K562 (cell line): ENCODE data around the gene TMCC1. TPM values are rescaled to one million over a fixed set of nuclear protein-coding genes. Genes with fewer than 3 reads are reported as not detected.

ENCODE experiments used
- CBFA2T3 ChIP-seq: fragments of 450-650 bp; IDR thresholded peaks from 2 replicates; pipeline ENCODE4 v1.6.1; 2017
- ELF4 ChIP-seq: fragments of 450-650 bp; formaldehyde crosslinking; IDR thresholded peaks from 2 replicates; pipeline ENCODE4 v1.4.0; 2022; ENCODE audit warnings: missing genetic modification characterization
- FOXA1 ChIP-seq: fragments of 450-650 bp; IDR thresholded peaks from 2 replicates; pipeline ENCODE4 v1.6.1; 2016; ENCODE audit warnings: mild to moderate bottlenecking, borderline replicate concordance
- GABPB2 ChIP-seq: fragments of 250-450 bp; sonication (Bioruptor Pico); conservative IDR thresholded peaks from 2 replicates; pipeline ENCODE4 v1.5.1; 2021; ENCODE audit warnings: mild to moderate bottlenecking
- HCFC1 ChIP-seq: IDR thresholded peaks from 2 replicates; pipeline ENCODE4 v1.6.1; 2012; ENCODE audit warnings: low read depth, low read length, improper control_type of control experiment
- L3MBTL2 ChIP-seq: fragments of 450-650 bp; IDR thresholded peaks from 2 replicates; pipeline ENCODE4 v1.6.1; 2016; ENCODE audit warnings: mild to moderate bottlenecking, moderate library complexity
- NR3C1 ChIP-seq: sonication (generic); formaldehyde crosslinking; IDR thresholded peaks from 2 replicates; pipeline ENCODE4 v1.8.1; 2022; ENCODE audit warnings: missing genetic modification reagents
- PYGO2 ChIP-seq: fragments of 450-650 bp; IDR thresholded peaks from 2 replicates; pipeline ENCODE4 v1.6.1; 2016; ENCODE audit warnings: mild to moderate bottlenecking, missing genetic modification characterization, moderate library complexity, missing compliant biosample characterization
- ZNF830 ChIP-seq: fragments of 250-450 bp; sonication (Bioruptor Pico); IDR thresholded peaks from 2 replicates; pipeline ENCODE4 v1.5.0; 2021; ENCODE audit warnings: mild to moderate bottlenecking
- polyA plus RNA-seq, 8 experiments: library from polyadenylated mRNA; depleted of rRNA in 4 of 8; stranded (reverse) in 5 of 8; unstranded in 3 of 8; fragments of >200 nt; fragmentation: Nextera tagmentation in 2 of 8; fragmentation: Illumina TruSeq in 1 of 8; extraction: Ambion mirVana in 2 of 8; extraction: Trizol in 1 of 8; gene quantifications; 2 replicates each; pipeline versions ENCODE4 v1.2.1 to v1.2.3, GENCODE V29; 2011 to 2014; ENCODE audit warnings: inconsistent platforms in 1 of 8, missing spikeins in 1 of 8
- total RNA-seq, 7 experiments: library from RNA; depleted of rRNA in 6 of 7; stranded (reverse); fragments of >200 nt in 6 of 7; fragmentation: Illumina TruSeq in 2 of 7; extraction: Trizol in 2 of 7; gene quantifications; 2 replicates each; pipeline versions ENCODE4 v1.2.1 to v1.2.3, GENCODE V29; 2011 to 2021; ENCODE audit warnings: low replicate concordance in 1 of 7
- TF ChIP-seq, protein P1 (sequence below), 2 experiments: fragments of 450-650 bp in 1 of 2; sonication (generic) in 1 of 2; formaldehyde crosslinking in 1 of 2; IDR thresholded peaks; 2 replicates each; pipeline versions ENCODE4 v1.7.1 to v1.9.0; 2016 to 2022; ENCODE audit warnings: inconsistent platforms in 1 of 2, mild to moderate bottlenecking in 1 of 2, missing genetic modification reagents in 1 of 2
- TF ChIP-seq, protein P2 (sequence below): sonication (generic); formaldehyde crosslinking; IDR thresholded peaks from 2 replicates; pipeline ENCODE4 v1.8.0; 2022; ENCODE audit warnings: mild to moderate bottlenecking, low read depth, missing genetic modification reagents
- TF ChIP-seq, protein P3 (sequence below): sonication (generic); formaldehyde crosslinking; IDR thresholded peaks from 2 replicates; pipeline ENCODE4 v1.8.0; 2022; ENCODE audit warnings: mild to moderate bottlenecking, missing genetic modification reagents, borderline replicate concordance
- TF ChIP-seq, protein P4 (sequence below): conservative IDR thresholded peaks from 2 replicates; pipeline ENCODE4 v1.6.1; 2011; ENCODE audit warnings: low read depth, mild to moderate bottlenecking, low read length; ENCODE audit not compliant: control insufficient read depth

Gene TMCC1
- total and polyA plus RNA-seq, 9 of the 15 experiments (the other 6 are each of a cell fraction or from before 2014, with no cell fraction given): 0.89 to 8.7 (median 4.0) TPM

DNA sequence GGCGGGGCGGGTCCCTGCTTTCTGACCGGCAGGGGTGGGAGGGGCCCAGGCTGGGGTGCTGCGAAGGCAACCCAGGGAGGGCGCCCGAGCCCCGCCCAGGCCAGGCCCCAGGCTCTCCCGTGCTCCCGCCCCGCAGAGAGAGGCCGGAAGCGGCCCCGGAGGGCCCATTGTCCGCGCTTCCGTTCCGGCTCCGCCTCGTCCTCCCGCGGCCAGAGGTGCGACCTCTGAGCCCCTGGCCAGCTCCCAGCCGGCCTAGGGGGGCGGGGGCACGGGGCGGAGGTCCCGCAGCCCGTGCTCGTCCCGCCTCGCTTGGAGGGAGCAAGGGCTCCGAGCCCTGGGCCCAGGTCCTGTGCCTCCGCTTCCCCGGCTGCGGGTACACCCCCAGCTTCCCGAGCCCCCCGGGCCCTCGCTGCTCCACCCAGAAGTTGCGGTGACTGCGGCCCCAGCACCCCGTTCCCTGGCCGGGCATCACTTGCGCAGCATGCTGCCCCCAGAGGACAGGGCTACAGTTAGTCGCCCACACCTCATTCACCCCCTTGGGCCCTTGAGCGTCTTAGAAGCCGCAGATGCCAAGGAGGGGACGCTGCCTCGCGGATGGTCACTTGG is 266.7 kb downstream of the TMCC1 start (continued):
- TF ChIP-seq, protein P1, sequence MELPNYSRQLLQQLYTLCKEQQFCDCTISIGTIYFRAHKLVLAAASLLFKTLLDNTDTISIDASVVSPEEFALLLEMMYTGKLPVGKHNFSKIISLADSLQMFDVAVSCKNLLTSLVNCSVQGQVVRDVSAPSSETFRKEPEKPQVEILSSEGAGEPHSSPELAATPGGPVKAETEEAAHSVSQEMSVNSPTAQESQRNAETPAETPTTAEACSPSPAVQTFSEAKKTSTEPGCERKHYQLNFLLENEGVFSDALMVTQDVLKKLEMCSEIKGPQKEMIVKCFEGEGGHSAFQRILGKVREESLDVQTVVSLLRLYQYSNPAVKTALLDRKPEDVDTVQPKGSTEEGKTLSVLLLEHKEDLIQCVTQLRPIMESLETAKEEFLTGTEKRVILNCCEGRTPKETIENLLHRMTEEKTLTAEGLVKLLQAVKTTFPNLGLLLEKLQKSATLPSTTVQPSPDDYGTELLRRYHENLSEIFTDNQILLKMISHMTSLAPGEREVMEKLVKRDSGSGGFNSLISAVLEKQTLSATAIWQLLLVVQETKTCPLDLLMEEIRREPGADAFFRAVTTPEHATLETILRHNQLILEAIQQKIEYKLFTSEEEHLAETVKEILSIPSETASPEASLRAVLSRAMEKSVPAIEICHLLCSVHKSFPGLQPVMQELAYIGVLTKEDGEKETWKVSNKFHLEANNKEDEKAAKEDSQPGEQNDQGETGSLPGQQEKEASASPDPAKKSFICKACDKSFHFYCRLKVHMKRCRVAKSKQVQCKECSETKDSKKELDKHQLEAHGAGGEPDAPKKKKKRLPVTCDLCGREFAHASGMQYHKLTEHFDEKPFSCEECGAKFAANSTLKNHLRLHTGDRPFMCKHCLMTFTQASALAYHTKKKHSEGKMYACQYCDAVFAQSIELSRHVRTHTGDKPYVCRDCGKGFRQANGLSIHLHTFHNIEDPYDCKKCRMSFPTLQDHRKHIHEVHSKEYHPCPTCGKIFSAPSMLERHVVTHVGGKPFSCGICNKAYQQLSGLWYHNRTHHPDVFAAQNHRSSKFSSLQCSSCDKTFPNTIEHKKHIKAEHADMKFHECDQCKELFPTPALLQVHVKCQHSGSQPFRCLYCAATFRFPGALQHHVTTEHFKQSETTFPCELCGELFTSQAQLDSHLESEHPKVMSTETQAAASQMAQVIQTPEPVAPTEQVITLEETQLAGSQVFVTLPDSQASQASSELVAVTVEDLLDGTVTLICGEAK (IDR thresholded peaks at IDR 0.05): peak; percentile 94
- TF ChIP-seq, protein P1 (CRISPR knock-in tag; IDR thresholded peaks at IDR 0.05): no peak
- TF ChIP-seq HCFC1 (peak; percentile 60), CBFA2T3 (no peak), FOXA1 (no peak), ELF4 (CRISPR knock-in tag) (no peak), ZNF830 (no peak), L3MBTL2 (peak; percentile 78), GABPB2 (no peak), PYGO2 (tag) (no peak), NR3C1 (CRISPR knock-in tag) (no peak)
- TF ChIP-seq, protein P2, sequence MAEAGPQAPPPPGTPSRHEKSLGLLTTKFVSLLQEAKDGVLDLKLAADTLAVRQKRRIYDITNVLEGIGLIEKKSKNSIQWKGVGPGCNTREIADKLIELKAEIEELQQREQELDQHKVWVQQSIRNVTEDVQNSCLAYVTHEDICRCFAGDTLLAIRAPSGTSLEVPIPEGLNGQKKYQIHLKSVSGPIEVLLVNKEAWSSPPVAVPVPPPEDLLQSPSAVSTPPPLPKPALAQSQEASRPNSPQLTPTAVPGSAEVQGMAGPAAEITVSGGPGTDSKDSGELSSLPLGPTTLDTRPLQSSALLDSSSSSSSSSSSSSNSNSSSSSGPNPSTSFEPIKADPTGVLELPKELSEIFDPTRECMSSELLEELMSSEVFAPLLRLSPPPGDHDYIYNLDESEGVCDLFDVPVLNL (CRISPR knock-in tag): no peak
- TF ChIP-seq, protein P3, sequence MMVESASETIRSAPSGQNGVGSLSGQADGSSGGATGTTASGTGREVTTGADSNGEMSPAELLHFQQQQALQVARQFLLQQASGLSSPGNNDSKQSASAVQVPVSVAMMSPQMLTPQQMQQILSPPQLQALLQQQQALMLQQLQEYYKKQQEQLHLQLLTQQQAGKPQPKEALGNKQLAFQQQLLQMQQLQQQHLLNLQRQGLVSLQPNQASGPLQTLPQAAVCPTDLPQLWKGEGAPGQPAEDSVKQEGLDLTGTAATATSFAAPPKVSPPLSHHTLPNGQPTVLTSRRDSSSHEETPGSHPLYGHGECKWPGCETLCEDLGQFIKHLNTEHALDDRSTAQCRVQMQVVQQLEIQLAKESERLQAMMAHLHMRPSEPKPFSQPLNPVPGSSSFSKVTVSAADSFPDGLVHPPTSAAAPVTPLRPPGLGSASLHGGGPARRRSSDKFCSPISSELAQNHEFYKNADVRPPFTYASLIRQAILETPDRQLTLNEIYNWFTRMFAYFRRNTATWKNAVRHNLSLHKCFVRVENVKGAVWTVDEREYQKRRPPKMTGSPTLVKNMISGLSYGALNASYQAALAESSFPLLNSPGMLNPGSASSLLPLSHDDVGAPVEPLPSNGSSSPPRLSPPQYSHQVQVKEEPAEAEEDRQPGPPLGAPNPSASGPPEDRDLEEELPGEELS: peak; percentile 47; the same call in 1 of the 2 replicates
- TF ChIP-seq, protein P4, sequence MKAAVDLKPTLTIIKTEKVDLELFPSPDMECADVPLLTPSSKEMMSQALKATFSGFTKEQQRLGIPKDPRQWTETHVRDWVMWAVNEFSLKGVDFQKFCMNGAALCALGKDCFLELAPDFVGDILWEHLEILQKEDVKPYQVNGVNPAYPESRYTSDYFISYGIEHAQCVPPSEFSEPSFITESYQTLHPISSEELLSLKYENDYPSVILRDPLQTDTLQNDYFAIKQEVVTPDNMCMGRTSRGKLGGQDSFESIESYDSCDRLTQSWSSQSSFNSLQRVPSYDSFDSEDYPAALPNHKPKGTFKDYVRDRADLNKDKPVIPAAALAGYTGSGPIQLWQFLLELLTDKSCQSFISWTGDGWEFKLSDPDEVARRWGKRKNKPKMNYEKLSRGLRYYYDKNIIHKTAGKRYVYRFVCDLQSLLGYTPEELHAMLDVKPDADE: no peak
